Adipocyte (in vitro differentiated cells): ENCODE measurements around the gene SYVN1.
"Not testable (repeated sequence)": the region's sequence is repeated elsewhere in the genome, so short reads cannot be mapped to it uniquely, and the experiment has no call there.

Experiments
- DNase-seq: peaks from one replicate; pipeline ENCODE4 v3.0.0-alpha.2; 2015; ENCODE audit warnings: low read depth
- H3K27me3 ChIP-seq: replicated peaks from 2 replicates; pipeline ENCODE4 v1.7.0; 2013; ENCODE audit warnings: mild to moderate bottlenecking, low read length, moderate library complexity; ENCODE audit not compliant: control insufficient read depth, insufficient read depth
- H3K36me3 ChIP-seq: 2 replicates; pipeline ENCODE4 v1.7.0; 2013; ENCODE audit warnings: low read length, mild to moderate bottlenecking, moderate library complexity; ENCODE audit not compliant: control insufficient read depth, insufficient read depth, severe bottlenecking
- H3K4me1 ChIP-seq: 2 replicates; pipeline ENCODE4 v1.7.0; 2013; ENCODE audit warnings: mild to moderate bottlenecking, low read length, moderate library complexity; ENCODE audit not compliant: control insufficient read depth, insufficient read depth
- H3K4me3 ChIP-seq: 2 replicates; pipeline ENCODE4 v1.7.0; 2013; ENCODE audit warnings: mild to moderate bottlenecking, low read length, moderate library complexity
- H3K9ac ChIP-seq: 2 replicates; pipeline ENCODE4 v1.7.0; 2013; ENCODE audit warnings: mild to moderate bottlenecking, low read length, moderate library complexity
- H3K9me3 ChIP-seq: 2 replicates; pipeline ENCODE4 v1.7.0; 2013; ENCODE audit warnings: mild to moderate bottlenecking, low read length, moderate library complexity; ENCODE audit not compliant: control insufficient read depth

Gene SYVN1

GRCh38 chr11:65121865-65122696 lies 12.2 kb downstream of the SYVN1 start, which contains the start of the genes FAU and MRPL49:
Gene FAU, minus strand, starts transcription at chr11:65122134. Its CDS starts 321 bp downstream, at chr11:65121813.
Gene MRPL49, plus strand, starts transcription at chr11:65122321. Its CDS starts 26 bp downstream, at chr11:65122347.
- H3K4me3 ChIP-seq: peak within 1 kb of the TSS; percentile 95
- peaks cover 14% of the 10 kb centered on the region for H3K4me1 ChIP-seq
- no peaks in the 10 kb centered on the region for H3K27me3 ChIP-seq
- no peaks in the 10 kb centered on the region for H3K9me3 ChIP-seq
- H3K36me3 ChIP-seq: peaks cover 60% of the 10 kb centered on the region
- H3K9ac ChIP-seq: peak within 1 kb of the TSS; percentile 96
- DNase-seq: peak; percentile 99

GRCh38 chr11:65121447-65121864 lies 12.9 kb downstream of the SYVN1 start:
- Histone ChIP-seq H3K4me1 (peaks cover 17% of the 10 kb centered on the region), H3K27me3 (no peaks in the 10 kb centered on the region), H3K9me3 (no peaks in the 10 kb centered on the region), H3K9ac (peak overlapping the region; percentile 96), H3K4me3 (peak overlapping the region; percentile 95), H3K36me3 (peaks cover 54% of the 10 kb centered on the region)
- peak; percentile 42 for DNase-seq

GRCh38 chr11:65120831-65121230 lies 13.5 kb downstream of the SYVN1 start:
- Histone ChIP-seq H3K9ac (peak overlapping the region; percentile 96), H3K4me1 (peaks cover 23% of the 10 kb centered on the region), H3K36me3 (peaks cover 51% of the 10 kb centered on the region), H3K27me3 (no peaks in the 10 kb centered on the region), H3K9me3 (no peaks in the 10 kb centered on the region), H3K4me3 (peak overlapping the region; percentile 95)
- DNase-seq: no peak

- no peak overlapping the region for H3K4me3 ChIP-seq
- H3K9me3 ChIP-seq: no peaks in the 10 kb centered on the region
- peaks cover 41% of the 10 kb centered on the region for H3K36me3 ChIP-seq
- H3K4me1 ChIP-seq: peaks cover 26% of the 10 kb centered on the region
- no peaks in the 10 kb centered on the region for H3K27me3 ChIP-seq
- no peak for DNase-seq
- H3K9ac ChIP-seq: peak overlapping the region; percentile 64
Measured at GRCh38 chr11:65119670-65119995, 14.7 kb downstream of the SYVN1 start.

- not testable (repeated sequence) for H3K4me3 ChIP-seq, H3K27me3 ChIP-seq, H3K9me3 ChIP-seq, DNase-seq
- Histone ChIP-seq H3K4me1 (peaks cover 26% of the 10 kb centered on the region), H3K36me3 (peaks cover 39% of the 10 kb centered on the region), H3K9ac (peak overlapping the region; percentile 93)
Measured at GRCh38 chr11:65118891-65119669, 15.2 kb downstream of the SYVN1 start.

- Histone ChIP-seq H3K9ac (peak overlapping the region; percentile 93), H3K27me3 (no peaks in the 10 kb centered on the region), H3K36me3 (peaks cover 39% of the 10 kb centered on the region), H3K4me1 (peaks cover 28% of the 10 kb centered on the region), H3K9me3 (no peaks in the 10 kb centered on the region), H3K4me3 (no peak overlapping the region)
- no peak for DNase-seq
Measured at GRCh38 chr11:65118097-65118837, 16.1 kb downstream of the SYVN1 start.

- Histone ChIP-seq H3K4me3 (peak within 1 kb of the TSS; percentile 90), H3K36me3 (peaks cover 39% of the 10 kb centered on the region), H3K9me3 (no peaks in the 10 kb centered on the region), H3K4me1 (peaks cover 30% of the 10 kb centered on the region), H3K27me3 (no peaks in the 10 kb centered on the region), H3K9ac (peak within 1 kb of the TSS; percentile 93)
- DNase-seq: peak; percentile 100
Measured at GRCh38 chr11:65117206-65118096, 16.9 kb downstream of the SYVN1 start, which contains the start of gene ZNHIT2. Gene ZNHIT2, minus strand, starts transcription at chr11:65117701. Its CDS starts 48 bp downstream, at chr11:65117653.

GRCh38 chr11:65116370-65117205 lies 17.7 kb downstream of the SYVN1 start:
- Histone ChIP-seq H3K4me1 (peaks cover 33% of the 10 kb centered on the region), H3K4me3 (peak overlapping the region; percentile 90), H3K9ac (peak overlapping the region; percentile 93), H3K9me3 (no peaks in the 10 kb centered on the region), H3K36me3 (peaks cover 39% of the 10 kb centered on the region), H3K27me3 (no peaks in the 10 kb centered on the region)
- DNase-seq: peak; percentile 75

- Histone ChIP-seq H3K9me3 (no peaks in the 10 kb centered on the region), H3K9ac (no peak overlapping the region), H3K4me3 (no peak overlapping the region), H3K36me3 (peaks cover 32% of the 10 kb centered on the region), H3K4me1 (peaks cover 35% of the 10 kb centered on the region), H3K27me3 (no peaks in the 10 kb centered on the region)
- no peak for DNase-seq
Measured at GRCh38 chr11:65115361-65116082, 18.8 kb downstream of the SYVN1 start.
